Smooth muscle cell of the brain vasculature (primary cell): ENCODE data around the gene NAA20.
A peak's percentile ranks its signal among the peaks of the same experiment; 100 is the strongest.

Experiments used
- DNase-seq: peaks from one replicate; pipeline ENCODE4 v3.0.0-alpha.2; 2012; ENCODE audit warnings: low read depth, low spot score

NAA20 gene

DNA sequence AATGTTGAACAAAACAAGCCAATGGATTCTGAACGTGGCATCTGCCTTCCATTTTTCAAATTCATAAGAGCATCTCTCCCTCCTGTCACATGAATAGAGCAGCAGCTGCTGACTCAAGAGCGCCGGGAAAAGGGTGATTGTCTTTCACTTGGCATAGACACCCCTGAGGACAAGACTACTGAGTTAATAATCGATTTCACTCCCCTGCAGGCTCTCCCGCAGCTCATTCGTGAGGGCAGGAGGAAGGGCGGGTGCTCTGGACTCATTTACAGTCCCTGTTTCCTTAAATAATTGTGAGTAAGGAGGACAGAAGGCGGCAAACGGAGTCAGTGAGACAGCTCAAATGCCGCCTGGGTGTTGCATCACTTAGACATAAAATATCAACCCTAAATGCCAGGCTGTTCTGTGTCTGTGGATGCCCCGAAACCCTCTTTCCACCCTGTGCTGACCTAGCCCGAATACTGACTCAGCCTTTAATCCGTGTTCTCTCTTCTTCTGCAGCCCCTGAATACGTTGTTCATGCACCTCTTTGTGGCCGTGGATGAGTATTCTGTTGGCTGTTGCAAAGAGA is 56.7 kb downstream of the NAA20 start:
- no peak for DNase-seq

GRCh38 chr20:20075032-20075431 is 57.9 kb downstream of the NAA20 start:
- no peak for DNase-seq

GRCh38 chr20:20076297-20077065 is 59.3 kb downstream of the NAA20 start:
- peak; percentile 54 for DNase-seq

DNA sequence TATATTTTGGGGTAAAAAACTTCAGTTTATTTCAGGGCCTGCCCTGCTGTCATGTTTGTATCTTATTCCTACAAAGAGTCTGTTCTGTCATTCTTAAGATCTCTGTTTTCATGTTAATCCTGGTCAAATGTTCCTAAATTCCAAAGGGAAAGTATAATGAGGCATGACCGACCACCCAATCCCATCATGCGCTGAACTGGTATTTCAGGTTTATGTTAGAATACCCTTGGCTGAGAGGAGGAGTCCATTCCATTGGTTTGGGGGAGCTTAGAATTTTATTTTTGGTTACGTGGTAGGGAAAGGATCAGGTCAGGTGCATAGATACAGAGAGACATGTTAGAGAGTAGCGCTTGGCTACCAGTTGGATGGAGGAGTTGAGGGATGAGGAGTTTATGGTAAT is 60.9 kb downstream of the NAA20 start:
- no peak for DNase-seq

DNA sequence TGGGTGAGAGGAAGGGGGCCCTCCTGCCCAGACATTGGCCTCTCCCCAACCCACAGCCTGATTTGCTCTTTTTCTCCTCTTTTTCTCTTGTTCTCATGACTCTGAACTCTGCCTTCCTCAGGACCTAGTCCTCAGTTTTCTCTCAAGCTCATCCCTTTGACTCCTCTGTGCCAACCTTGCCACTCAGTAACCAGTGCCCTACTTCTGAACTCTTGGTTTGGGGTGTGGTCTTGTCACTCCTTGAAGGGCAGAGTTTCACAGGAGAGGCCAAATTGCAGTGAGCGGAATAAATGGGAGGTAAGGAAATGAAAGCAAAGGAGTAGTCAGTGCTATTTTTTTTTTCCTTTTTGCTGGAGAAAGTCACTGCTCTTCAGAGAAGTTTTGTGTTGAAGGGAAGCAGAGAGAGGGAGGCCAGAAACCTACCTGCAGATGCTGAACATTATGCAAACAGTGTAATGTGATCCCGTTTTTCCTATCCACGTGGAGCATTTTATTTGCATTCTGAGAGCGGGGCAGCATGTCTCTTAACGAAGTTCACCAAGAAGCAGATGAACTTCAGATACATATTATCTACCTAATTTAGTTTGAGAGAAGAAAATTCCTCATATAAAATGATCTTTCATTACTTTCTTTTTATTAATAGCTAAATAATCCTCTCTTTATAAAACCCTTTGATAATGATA is 62.1 kb downstream of the NAA20 start:
- no peak for DNase-seq
